Kidney tubule cell (primary cell): Measurements from ENCODE around the gene AUTS2.

Experiments used
- DNase-seq: peaks from one replicate; pipeline ENCODE4 v3.0.0-alpha.2; 2018; ENCODE audit warnings: low spot score

Gene AUTS2

GRCh38 chr7:70693321-70693685, 1095.0 kb downstream of the AUTS2 start:
- DNase-seq: peak; percentile 86

DNA sequence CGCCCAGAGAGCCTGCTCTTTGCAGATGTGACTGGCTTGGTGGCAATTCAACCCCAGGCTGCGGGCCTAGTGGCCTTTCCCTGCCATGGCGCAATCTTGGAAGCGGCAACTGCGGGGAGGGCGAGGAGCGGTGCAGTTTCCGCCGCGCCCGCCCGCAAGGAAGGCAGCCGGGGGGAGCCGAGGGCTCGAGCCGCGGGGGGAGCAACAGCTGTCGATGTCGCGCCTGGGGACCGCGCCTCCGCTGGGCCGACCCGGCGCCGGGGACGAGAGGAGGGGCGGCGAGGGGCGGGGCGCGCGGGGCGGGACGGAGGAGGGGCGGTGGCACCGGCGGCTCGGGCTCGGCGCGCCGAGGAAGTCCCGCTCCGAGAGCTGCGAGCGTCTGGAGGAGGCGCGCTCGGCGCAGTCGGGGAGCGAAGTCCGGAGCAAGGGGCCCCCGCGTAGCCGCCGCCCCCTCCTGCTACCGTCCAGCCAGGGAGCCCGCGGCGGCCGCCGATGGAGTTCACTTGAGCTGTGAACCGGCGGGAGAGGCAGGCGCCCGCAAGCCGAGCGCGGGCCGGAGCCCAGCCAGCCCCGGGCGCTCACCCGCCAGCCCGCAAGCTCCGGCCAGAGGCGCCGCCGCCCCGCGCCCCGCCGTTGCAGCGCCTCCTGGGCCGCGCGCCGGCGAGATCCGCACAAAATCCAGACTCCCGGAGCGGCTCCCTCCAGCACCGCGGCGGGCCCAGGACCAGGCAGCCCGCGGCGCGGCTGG, 1095.6 kb downstream of the AUTS2 start:
- peak; percentile 72 for DNase-seq

DNA sequence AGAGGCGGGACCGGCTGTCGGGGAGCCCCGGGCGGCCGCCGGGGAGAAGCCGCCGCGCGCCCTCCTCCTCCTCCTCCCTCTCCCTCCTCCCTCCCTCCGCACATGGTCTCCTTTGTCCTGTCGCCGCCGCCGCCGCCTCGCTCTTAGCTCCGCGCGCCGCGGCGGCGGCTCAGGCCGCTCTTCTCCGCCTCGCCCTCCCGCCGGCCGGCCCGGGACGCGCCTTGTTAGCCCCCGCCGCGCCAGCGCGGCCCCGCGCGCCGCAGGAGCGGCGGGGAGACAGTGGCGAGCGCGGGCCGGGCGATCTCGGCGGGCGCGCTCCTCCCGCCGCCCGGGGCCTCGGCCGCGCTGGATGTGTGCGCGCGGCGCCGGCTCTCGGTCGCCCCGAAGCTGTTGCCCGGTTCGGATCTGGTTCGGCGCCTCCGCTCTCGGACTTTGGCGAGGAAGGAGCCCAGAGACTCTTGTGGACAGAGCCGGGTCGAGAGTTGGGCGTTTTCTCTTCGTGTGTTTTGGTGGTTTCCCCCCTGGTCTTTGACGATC, 1096.2 kb downstream of the AUTS2 start:
- DNase-seq: peak; percentile 56

DNA sequence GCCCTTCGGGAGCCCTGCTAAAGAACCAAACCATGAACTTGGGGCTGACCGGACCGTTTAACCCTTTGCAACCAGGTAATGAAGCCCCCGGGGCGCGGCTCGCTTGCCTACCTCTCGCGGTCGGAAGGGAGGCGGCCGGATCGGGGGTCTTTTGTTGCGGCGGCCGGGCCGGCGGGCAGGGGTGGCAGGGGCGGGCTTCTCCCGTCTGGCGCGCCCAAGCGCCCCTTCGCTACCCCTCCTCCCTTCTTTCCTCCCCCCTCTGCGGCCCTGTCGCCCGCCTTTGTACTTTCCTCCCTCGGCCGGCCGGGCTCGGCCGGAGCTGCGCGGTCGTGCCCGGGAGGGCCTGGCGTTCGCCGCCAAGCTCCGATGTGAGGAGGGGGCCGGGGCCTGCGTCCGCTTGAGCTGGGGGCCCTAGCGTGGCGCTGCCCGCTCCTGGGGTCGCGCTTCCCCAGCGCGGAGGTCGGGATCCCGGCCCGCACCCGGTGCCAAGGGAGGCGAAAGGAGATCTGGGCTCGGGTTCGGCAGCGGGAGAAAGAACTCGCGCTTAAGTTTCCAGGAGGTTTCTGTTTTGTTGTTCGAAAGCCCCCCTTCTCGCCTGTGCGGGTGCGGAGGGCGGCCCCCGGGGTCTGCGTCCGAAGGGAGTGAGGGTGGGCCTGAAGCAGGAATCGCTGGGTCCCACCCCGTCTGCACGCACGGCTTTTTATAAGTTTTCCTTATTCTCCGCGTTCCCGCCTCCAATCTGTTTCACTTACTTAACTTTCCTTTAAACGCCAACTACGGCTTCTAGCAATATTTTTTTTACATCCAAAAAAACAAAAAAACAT, 1096.9 kb downstream of the AUTS2 start:
- peak; percentile 40 for DNase-seq

DNA sequence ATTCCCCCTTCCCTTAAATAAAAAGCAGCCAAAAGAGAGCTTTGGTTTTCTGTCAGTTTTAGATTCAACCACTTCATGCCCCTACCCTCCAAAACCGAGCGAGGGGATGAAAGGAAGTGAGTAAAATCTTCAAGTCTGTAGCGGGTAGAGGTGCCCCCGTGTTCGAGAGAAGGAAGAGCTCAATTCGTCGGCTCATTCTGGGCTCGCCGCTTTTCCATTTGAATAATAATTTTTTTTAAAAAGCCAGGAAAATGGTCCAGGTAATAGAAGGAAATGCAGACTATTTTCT, 1097.5 kb downstream of the AUTS2 start:
- peak; percentile 42 for DNase-seq

DNA sequence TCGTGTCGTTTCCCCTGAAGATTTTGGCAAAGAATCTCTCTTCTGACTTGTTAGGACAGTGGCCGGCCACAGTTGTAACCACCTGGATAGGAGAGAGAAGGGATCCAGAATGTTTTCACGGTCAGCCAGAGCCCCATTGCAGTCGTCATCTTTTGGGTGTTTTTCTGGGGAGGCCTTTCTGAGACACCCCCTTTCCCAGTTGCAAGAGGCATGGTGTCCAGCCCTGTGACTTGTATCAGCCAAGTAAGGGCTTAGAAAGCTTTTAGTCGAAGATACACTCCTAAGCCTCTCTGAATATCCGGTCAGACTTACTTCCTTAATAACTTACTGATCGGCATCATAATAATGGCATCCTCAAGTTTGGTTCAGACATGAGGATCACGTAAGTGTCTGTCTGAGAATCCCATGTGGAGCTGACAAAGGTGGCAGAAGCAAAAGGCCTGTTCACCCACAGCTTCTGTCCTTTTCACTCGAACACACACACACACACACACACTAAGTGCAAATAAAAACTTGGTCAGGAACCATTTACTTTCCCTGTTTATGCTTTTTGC, 1098.0 kb downstream of the AUTS2 start:
- DNase-seq: peak; percentile 85

- DNase-seq: peak; percentile 66
Observed at GRCh38 chr7:70698219-70698832, 1100.1 kb downstream of the AUTS2 start.

GRCh38 chr7:70699271-70699670, 1101.0 kb downstream of the AUTS2 start:
- no peak for DNase-seq

- no peak for DNase-seq
Observed at GRCh38 chr7:70700055-70700940, 1102.0 kb downstream of the AUTS2 start.

- no peak for DNase-seq
Observed at GRCh38 chr7:70700941-70701425, 1102.7 kb downstream of the AUTS2 start.

- DNase-seq: no peak
Observed at GRCh38 chr7:70701477-70701876, 1103.2 kb downstream of the AUTS2 start.

GRCh38 chr7:70701991-70702390, 1103.7 kb downstream of the AUTS2 start:
- no peak for DNase-seq

GRCh38 chr7:70703785-70704184, 1105.5 kb downstream of the AUTS2 start:
- DNase-seq: no peak

GRCh38 chr7:70704831-70705346, 1106.6 kb downstream of the AUTS2 start:
- no peak for DNase-seq

GRCh38 chr7:70706204-70706603, 1107.9 kb downstream of the AUTS2 start:
- no peak for DNase-seq

DNA sequence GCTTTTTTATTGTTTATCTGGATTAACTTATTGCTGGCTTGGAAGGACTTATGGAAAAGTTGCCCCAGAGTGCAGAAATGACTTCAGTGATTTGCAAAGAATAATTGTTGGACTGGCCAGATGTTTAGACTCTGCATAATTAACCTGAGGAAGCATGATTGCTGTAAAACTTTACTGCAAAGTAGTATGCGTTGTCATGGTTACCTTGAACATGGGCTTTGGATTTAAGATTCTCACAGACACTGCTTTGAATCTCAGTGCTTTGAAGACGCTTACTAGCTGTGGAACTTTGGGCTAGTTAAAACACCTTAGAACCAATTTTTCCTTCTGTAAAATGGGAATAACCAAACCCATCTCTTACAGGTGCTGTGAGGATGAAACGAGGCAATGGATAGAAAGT, 1108.4 kb downstream of the AUTS2 start:
- no peak for DNase-seq

- no peak for DNase-seq
Observed at GRCh38 chr7:70707823-70708243, 1109.6 kb downstream of the AUTS2 start.

DNA sequence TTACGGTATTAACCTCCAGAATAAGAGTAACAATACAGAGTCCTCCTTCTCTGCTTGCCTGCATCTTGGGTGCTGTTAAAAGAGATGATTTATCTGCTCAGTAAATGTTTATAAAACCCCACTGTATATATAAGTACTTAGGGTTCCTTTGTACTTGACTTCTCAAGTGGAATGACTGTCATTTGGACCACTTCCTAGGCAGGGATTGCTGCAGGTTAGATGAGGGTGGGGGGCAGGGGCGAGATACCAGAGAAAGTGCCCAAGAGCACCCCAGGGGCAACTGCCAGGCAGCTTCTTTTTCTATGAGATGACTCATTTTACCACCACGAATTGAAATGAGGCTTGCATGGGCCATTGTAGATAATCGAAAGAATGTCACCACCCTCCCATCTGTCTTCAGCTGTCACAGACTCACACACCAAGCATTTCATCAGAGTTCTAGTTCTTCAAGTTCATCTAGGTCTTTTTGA, 1111.8 kb downstream of the AUTS2 start:
- DNase-seq: peak; percentile 95

- no peak for DNase-seq
Observed at GRCh38 chr7:70710651-70711050, 1112.4 kb downstream of the AUTS2 start.

DNA sequence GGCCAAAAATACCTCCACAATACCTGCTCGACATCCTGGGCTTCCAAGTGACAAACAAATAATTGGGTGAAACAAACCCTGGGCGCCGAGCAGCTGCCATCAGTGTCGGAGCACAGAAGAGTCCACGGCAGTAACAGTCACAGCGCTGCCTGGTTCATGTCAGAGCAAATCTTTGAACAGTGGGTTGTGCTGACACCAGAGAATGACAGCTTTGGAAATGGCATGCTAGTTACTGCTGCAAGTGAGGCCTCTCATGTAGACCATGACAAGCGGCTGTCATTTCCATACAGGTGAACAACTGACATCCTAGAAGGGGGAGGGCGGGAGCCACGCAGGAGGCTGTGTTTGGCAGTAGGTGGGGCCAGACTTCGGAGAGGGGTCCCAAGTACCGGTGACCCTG, 1113.2 kb downstream of the AUTS2 start:
- no peak for DNase-seq

- no peak for DNase-seq
Observed at GRCh38 chr7:70712942-70713341, 1114.7 kb downstream of the AUTS2 start.
